ENCODE measurements around the gene PAM.

Gene PAM

DNA sequence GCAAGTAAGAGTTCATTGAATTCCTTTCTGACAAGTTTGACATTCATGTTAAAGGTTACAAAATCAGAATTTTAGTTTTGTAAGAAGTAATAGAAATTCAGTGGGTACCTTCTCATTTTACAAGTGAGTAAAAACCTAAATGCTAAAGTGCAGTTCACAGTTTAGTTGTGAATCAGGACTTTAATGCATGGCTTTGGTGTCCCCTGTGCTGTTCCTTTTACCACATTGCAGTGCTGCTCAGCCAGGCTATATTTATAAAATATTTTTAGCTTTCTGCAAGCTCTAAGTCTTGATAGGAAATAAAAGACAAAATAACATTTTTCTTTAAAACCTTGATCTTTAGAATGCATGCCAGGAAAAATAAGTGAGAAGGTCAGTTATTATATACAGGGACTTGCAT, 26.3 kb downstream of the PAM start:
- DNase-seq (ENCODE audit: low read depth) = no peak

DNA sequence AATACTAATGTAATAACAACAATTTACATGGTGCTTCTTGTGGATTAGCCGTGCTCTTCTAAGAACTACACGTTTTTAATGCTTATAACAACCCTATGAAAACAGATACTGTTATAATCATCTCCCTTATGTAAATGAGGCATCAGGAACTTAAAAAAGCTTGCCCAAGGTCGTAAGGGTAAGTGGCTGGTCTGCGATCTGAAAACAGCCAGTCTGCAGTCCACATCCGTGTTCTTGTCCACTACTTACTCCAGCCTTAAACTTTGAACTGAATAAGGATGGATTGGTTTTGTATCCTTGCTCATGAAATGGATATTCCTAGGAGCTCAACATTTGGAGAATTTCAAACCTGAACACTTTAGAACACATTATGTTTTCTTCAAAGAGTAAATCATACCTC, 26.7 kb downstream of the PAM start:
- DNase-seq (ENCODE audit: low read depth) = no peak

DNA sequence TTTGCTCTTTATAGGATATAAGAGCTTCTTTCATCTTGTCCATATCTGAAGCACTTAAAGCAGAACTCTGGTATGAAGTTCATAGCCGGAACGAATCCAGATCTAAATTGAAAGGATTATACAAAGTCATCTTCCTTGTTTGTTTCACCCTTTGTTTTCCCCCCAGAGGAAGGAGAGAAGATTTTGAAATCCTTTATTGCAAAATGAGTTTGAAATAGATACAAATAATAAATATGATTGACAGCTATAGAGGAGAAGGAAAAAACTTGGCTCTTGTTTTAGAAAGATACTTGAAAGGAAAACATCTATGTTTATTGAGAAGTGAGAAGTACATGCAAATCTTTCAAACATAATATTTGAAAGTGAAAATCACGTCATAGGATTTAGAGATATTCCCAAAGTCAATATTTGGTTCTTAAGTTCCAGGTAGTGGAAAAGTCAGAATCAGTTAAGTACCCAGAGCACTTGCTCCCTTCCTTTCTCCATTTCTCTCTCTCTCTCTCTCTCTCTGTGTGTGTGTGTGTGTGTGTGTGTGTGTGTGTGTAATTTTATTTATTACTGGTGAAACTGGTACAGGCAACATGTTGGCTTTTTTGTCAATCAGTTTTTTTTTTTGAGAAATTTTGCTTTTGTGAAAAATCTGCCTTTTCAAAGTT, 27.2 kb downstream of the PAM start:
- no peak for DNase-seq (ENCODE audit: low read depth)

DNA sequence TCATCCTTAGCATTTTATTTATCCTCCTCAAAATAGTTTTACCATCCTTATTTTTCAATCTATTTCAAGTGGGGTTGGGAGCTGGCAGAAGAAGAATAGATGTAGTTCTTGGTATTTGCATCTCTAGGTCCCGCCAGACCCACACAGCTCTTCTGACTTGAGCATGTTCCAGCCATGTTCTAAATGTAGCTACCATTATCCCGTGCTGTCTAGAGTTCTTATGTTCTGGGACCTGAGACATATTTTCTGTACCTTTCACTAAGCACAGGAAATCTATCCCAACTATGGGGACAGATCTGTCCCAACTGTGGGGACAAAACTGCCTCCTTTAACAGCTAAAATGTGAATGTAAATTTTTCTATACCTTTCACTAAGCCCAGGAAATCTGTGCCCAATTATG, 32.0 kb downstream of the PAM start:
- no peak for DNase-seq (ENCODE audit: low read depth)

DNA sequence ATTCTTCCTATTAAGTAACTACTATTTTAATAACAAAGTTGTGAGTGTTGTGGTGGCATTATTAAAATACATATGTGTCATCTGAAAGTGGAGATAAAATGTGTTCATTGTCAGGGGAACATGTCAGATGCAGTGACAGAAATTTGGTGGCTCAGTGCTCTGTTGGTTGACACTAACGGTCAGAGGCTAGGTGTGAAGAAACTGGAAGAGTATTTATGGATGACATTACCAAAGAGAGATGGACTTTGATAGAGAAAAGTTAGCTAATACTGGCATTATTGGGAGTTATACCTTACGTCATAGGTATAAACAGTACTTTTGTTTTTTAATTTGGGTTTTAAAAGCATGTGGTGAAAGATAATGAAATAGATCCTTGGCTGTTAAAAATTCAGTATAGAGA, 33.7 kb downstream of the PAM start:
- DNase-seq (ENCODE audit: low read depth) = no peak

DNA sequence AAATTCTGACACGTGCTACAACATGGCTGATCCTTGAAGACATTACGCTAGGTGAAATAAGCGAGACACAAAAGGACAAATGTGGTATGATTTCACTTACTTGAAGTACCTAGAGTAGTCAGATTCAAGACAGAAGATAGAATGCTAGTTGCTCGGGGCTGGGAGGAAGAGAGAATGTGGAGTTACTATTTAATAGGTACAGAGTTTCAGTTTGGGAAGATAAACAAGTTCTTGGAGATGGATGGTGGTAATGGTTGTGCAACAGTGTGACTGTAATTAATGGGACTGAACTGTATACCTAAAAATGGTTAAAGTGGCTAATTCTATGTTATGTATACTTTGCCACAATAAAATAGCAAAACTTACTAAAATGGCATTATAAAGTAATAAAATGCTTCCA, 34.4 kb downstream of the PAM start:
- no peak for DNase-seq (ENCODE audit: low read depth)

DNA sequence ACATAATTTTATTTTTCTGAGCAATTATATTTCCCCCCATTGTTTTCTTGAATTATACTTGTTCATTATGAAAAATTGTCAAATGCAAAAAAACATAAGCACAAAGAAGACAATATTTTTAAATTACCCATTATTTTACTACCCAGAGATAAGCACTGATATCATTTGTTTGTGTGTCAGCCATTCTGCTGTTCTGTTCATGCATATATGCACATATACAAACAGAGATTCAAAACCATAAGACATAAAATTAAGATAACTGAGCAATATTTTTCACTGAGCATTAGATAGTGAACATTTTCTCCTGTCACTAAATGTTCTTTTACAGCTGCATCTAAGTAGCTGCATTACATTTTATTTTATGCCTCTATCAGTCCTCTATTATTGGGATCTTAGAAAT, 35.6 kb downstream of the PAM start:
- DNase-seq (ENCODE audit: low read depth) = no peak

DNA sequence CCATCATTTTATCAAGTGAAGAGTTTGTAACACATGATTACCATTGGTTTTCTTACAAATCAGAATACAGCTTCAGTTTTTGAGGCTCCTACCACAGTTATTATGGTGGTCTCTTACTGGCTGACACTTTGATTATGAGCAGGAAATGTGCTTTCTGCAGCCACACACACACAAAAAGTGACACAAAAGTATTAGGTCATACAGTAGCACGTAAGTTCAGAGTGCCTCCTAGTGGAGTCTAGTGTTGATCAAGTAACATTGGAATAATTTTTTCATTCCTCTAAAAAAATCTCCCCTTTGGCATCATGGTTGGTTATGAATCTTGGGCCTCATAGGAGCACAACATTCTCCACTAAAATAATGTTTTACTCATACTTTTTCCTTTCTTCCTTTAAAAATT, 37.6 kb downstream of the PAM start:
- DNase-seq (ENCODE audit: low read depth) = no peak

DNA sequence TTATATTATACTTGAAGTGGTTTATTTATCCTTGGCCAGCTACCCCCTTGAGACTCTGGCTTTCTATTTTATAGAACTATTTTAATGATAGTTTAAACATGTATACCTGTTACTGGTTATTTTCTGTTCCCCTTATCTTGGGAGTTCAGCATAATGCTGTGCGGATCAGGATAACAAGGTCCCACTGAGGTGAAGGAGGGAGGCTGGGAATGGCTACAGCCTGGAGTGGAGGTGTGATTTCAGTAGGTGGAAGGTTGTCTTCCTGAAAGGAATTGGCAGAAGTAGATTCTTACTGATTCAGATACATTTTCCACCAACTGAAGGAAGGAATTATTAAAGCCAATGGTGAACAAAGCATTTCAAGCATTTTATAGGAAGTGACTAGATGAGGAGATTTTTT, 38.9 kb downstream of the PAM start:
- DNase-seq (ENCODE audit: low read depth) = no peak

DNA sequence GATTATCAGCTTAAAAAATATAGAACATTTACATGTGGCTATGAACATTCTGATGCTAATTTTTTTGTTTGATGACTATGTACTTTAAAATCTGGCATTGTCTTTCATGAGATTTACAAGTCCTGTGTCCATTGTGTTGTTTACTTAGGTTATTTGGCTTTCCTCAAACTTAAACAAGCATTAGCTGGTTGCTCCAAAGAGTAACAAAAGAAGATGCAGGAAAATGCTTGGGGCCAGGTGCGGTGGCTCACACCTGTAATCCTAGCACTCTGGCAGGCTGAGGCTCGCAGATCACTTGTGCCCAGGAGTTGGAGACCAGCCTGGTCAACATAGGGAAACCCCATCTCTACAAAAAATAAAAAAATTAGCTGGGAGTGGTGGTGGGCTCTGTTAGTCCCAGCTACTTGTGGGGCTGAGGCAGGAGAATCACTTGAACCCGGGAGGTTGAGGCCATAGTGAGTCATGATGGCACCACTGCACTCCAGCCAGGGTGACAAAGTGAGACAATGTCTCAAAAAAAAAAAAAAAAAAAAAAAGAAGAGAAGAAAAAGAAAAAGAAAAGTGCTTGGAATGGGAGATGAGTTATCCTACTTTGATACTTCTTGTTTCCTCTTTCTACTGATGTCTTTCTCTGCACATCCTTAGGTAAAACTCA, 39.7 kb downstream of the PAM start:
- no peak for DNase-seq (ENCODE audit: low read depth)

DNA sequence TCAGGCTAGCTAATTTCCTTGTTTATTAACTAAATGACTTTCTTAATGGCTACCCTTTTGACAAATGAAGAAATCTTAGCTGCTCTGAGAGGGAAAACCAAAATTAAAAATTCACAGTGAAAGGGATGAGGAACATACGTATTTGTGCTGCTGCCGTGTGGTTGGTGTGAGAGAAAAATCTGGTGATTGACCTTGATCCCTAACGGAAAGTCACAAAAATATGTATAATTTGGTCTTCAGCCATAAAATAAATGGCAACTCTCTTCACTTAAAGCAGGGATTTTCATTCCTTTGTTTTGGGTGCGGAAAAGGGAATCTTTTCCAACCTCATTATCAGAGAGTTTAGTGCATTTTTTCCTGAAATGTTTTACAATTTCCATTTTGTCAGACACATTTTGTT, 40.4 kb downstream of the PAM start:
- no peak for DNase-seq (ENCODE audit: low read depth)

DNA sequence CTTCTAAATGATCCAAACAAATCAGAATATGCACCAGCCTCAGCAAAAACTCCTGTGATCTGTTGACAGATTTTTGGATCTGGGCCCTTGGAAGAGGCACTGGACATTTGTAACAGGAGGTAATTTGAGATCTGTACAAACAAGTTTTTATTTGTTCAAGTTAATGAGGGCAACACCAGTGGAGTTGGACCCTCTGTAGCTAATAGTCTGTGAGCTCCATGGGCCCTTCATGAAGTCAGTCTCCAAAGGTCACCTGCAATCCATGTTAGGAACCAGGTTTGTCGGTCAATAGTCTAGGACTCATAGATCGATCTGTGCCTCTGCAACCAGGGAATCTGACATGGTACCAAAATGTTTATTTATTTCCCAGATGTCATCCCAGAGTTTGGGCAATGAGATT, 40.9 kb downstream of the PAM start:
- no peak for DNase-seq (ENCODE audit: low read depth)

DNA sequence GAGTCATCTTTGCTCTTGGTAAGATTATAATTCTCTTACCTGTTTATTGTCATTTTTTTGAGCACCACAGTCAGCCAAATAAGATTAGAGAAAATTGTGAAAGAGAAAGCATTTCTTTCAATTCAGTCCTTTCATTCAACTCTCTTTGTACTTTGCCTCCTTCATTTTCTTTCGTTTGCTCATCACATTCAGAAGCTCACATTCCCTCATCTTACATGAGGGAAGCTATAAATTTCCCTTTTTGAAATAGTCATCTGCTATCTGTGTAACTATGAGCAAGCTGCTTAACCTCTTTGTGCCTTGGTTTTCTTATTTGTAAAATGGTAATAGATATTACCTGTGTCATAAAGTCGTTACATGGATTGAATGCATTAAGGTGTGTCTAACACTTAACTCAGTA, 41.4 kb downstream of the PAM start:
- DNase-seq (ENCODE audit: low read depth) = no peak

DNA sequence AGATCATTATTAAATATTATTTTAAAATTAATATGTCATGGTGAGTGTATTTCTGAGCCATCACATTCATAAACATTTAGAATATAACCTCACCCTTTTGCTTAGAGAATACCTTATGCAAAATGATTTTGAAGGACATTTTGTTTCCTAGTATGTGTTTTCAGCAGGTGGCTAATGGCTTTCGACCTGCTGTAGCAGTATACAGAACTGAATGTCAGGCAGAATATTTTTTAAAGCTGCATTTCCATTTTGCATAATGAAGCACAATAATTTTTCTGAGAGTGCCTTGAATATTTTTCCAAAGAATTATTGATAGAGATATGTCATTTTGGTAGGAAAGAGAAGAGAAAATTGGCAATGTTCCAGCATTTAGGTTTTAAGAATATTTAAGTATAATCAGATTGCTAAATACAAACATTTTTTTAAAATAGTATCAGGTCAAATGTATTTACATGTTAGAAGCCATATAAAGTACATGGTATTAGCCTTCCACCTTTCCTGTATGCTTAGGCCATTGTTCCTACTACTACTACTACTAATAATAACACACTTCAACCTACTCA, 42.3 kb downstream of the PAM start:
- no peak for DNase-seq (ENCODE audit: low read depth)

DNA sequence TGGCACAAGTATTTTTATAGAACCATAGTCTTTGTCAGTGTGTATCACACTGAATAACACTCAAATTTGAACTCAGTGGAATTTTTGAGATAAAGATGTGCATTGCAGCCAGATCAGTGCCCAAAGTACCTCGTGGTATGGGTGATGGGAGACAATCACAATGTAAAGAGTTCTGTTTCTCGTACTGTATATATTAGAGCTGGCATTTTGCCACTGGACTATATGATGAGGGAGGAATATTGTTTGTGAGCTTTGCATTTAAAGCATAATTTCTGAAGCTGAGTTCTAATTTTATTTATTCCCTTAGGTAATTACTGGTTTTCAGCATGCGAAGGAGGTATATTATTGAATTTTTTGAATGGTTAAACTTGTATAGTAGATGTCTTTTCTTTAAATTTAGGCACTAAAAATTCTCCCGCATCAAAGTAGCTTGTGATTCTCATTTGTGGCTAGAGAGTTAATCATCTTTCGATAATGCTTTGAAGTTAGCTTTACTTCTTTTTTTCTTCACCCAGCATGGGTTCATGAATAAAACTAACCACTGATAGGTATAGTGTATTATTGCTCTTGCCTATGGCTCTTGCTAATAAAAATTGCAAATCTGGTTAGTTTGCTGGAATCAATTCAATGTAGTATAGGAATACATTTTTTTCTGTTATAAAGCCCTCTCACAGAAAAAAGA, 43.1 kb downstream of the PAM start:
- no peak for DNase-seq (ENCODE audit: low read depth)

DNA sequence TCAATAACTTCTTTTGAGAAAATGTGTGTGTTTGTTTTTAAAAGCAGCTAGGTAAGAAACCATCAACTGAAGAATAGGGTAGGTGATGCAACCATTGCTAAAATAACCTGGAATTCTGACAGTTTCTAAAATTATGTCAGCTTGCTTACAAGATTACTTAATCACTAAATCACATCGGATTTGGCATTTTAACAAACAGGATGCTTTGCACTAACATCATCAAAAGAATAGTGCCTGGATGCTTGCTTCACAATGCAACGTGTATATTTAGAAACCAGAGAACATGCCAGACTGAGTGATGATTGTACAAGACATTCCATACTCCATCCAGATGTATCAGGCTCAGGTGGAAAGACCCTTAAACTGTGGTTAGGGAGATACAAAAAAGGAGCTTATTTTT, 43.9 kb downstream of the PAM start:
- DNase-seq (ENCODE audit: low read depth) = no peak

DNA sequence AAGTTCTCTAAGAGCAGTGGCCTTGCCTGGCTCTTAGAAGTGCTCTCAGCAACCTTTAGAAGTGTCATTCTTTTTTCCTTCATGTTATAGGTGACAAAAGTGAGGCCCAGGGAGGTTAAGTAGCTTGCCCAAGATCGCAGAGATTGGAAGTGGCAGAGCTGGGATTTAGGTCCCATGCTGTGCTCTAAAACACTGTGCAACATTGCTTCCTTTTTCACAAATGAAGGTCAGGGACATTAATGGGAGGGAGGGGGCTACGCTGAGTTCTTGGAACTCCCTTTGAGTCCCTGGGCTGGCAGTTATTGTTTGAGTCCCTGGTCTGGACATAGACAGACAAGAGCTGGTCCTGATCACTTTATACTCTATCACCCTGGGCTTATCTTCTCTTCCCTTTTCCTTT, 45.3 kb downstream of the PAM start:
- DNase-seq (ENCODE audit: low read depth) = no peak

DNA sequence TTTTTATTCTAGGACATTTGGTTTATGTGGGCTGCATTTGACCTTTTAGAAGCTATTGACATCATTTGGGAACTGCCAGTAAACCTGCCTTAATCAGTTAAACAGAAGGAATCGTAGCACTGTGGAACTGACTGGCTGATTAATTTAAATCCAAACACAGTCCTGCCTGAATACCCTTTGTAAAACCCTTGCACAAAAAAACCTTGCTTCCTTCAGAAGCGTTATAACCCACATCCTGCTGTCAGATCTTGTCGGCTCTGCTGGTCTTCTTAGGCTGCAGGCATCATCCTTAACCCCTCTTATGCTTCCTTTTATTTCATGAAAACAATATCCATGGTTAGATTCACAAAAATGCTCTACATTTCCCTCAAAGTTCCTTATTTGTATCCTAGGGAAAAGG, 46.3 kb downstream of the PAM start:
- DNase-seq (ENCODE audit: low read depth) = no peak

DNA sequence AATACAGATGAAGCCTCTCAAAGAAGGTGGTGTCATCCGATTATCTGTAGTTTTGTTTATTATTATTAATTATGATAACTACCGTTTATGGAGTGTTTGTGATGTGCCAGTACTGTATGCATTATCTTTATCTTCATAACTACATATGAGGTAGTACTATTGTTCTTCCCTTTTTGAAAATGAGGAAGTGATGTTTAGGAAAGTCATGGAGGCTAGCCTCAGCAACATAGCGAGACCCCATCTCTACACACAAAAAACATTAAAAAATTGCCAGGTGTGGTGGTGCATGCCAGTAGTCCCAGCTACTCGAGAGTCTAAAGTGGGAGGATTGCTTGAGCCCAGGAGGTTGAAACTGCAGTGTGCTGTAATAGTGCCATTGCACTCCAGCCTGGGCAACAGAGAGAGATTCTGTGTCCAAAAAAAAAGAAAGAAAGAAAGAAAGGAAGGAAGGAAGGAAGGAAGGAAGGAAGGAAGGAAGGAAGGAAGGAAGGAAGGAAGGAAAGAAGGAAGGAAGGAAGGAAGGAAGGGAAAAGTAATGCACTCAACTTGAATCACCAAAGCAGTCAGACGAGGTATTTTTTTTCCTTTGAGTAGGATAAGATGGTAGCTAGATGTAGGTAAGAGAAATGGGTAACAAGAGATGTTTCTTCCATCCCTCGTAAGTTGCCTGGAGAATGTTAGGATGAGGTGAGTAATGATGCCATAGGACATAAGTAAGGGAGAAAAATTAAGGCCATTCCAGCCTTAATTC, 47.8 kb downstream of the PAM start:
- DNase-seq (ENCODE audit: low read depth) = no peak

DNA sequence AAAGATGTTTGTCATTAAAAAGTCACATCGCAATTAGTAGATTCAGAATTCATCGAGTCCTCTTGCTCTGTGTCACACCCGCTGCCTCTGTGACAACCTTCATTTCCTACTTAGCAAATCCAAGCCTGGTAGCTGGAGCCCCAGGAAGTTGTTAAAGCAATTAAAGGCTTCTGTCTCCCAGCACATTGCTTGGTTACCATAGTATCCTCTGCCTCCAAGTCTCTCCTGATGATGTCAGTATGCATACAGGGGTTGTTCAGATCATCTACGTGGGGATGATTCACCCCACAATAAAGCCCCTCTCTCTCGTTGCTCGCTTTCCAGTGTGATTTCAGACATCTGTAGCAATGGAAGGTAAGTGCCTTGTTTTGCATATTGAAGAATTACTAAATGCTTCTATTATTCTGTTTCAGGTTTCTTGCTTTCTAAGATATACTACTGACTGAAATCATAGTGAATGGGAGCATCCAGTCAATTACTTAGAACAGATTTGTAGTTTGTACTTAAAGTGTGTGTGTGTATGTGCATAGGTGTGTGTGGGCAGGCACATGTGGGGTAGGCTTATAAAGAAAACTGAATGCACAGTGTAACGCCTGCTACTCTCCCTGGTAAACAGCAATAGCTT, 52.9 kb downstream of the PAM start:
- DNase-seq (ENCODE audit: low read depth) = no peak

DNA sequence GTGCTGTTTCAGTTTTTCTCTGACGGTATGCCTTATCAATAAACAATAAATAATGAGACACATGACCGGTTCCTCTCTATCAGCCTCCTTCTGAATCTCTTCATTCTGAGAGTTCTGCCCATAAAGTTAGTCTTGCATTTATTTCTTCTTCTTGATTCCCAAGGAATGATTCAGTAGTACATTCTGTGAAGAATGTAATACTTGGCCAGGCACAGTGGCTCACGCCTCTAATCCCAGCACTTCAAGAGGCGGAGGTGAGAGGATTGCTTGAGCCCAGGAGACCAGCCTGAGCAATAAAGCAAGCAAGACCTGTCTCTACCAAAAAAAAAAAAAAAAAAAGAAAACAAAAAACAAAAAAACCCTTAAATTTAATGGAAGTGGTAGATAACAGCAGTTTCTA, 53.9 kb downstream of the PAM start:
- no peak for DNase-seq (ENCODE audit: low read depth)

DNA sequence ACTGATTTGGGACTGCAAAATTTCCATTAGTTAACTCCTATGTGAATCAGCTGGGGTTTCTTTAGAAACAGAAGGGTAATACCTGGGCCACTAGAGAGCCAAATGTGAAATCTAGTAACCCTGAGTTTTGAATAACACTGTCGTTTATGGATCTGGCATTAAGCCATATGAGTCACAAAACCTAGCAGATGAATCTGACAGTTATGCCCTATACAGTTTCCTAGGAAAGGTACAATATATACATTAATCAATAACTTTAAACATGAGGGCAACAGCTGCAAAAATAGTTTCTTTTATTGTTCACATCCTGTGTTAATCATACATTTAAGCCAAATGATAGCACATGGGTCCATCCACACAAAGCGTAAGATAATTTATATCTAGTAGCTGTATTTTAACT, 56.9 kb downstream of the PAM start:
- DNase-seq (ENCODE audit: low read depth) = no peak
